Stimulated activated naive CD8-positive, alpha-beta T cell treated with anti-CD3 and anti-CD28 coated beads, Interleukin-15, amount 100 ng/mL, for 72 hours (primary cell): ENCODE results near the gene SRRD.

Experiments used
- ATAC-seq: fragments of 150-1000 bp; cut with Tn5 transposase; 2 replicates; pipeline ENCODE4 v1.10.0; 2021; ENCODE audit warnings: mild to moderate bottlenecking, moderate library complexity
- DNase-seq, 2 donors: peaks; one replicate each; pipeline ENCODE4 v3.0.0; 2021 to 2022
- H3K27ac Mint-ChIP-seq, 2 donors: one replicate each; pipeline ENCODE4 v1.8.0; 2022; ENCODE audit warnings: mild to moderate bottlenecking in 2 of 2, mixed read lengths in 2 of 2, moderate library complexity in 2 of 2
- H3K27me3 Mint-ChIP-seq: one replicate; pipeline ENCODE4 v1.8.0; 2022; ENCODE audit warnings: mixed read lengths
- H3K4me1 Mint-ChIP-seq: one replicate; pipeline ENCODE4 v1.8.0; 2022; ENCODE audit warnings: mild to moderate bottlenecking, mixed read lengths
- H3K4me3 Mint-ChIP-seq, 2 donors: one replicate each; pipeline ENCODE4 v1.8.0; 2022; ENCODE audit warnings: mild to moderate bottlenecking in 2 of 2, mixed read lengths in 2 of 2, moderate library complexity in 1 of 2
- H3K9me3 Mint-ChIP-seq, 2 donors: one replicate each; pipeline ENCODE4 v1.8.0; 2022; ENCODE audit warnings: mixed read lengths in 2 of 2

SRRD gene

DNA sequence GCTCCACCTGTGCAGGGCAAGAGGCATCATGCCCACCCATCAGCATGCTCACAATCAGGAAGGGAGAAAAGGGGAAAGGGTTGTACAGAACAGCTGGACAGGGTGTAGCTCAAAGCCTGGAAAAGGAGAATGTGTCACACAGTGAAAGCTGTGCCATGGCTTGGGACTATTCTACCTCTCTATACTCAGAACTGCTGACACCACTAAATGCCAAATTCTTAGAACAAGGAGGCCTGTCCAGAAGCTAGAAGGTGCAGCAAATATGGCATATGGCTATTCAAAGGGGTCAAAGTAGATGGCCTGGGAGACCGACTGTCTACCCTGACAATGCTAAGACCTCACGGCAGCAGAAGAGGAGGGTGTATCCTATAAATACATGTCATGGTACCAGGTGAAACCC lies 12.9 kb upstream of the SRRD start:
- H3K9me3 Mint-ChIP-seq: no peaks in the 10 kb centered on the region
- H3K27me3 Mint-ChIP-seq: no peaks in the 10 kb centered on the region
- H3K27ac Mint-ChIP-seq: no peak overlapping the region
- peaks cover 6% of the 10 kb centered on the region for H3K4me1 Mint-ChIP-seq
- ATAC-seq (no peak), DNase-seq (no peak)
- H3K4me3 Mint-ChIP-seq: no peak overlapping the region

DNA sequence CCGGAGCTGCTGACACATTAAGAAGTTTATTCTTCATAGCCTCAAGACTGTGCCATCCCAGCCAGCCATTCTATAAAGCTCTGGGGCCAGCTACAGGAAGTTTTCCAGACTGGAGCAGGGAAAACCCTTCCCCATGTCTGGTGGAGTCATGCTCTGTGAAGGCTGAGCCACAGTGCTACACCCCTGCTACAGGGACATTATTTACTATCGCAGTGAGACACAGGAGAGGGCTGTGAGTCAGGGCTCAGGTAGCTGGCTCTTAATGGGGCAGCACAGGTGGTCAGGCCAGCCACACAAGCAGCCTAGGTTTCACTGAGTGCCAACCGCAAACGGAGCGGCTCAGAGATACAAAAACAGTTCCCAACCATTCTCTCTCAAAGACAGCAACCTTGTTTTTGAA lies 12.2 kb upstream of the SRRD start:
- Mint-ChIP-seq H3K27me3 (no peaks in the 10 kb centered on the region), H3K9me3 (no peaks in the 10 kb centered on the region), H3K27ac (no peak overlapping the region), H3K4me1 (peaks cover 9% of the 10 kb centered on the region), H3K4me3 (no peak overlapping the region)
- DNase-seq (no peak), ATAC-seq (no peak)

DNA sequence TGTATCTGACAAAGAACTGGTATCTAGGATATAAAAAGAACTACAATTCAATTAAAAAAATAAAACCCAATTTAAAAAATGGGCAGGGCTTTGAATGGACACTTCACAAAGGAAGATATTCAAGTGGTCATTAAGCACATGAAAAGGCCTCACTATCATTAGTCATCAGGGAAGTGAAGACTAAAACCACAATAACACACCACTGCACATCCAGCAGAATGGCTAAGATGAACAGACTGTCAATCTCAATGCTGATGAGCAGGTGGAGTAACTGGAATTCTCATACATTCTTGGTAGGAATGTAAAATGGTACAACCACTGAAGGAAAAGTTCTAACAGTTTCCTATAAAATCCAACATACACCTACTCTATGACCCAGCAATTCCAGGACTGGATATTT lies 9.0 kb upstream of the SRRD start:
- no peak overlapping the region for H3K4me3 Mint-ChIP-seq
- no peak for DNase-seq
- no peak overlapping the region for H3K27ac Mint-ChIP-seq

DNA sequence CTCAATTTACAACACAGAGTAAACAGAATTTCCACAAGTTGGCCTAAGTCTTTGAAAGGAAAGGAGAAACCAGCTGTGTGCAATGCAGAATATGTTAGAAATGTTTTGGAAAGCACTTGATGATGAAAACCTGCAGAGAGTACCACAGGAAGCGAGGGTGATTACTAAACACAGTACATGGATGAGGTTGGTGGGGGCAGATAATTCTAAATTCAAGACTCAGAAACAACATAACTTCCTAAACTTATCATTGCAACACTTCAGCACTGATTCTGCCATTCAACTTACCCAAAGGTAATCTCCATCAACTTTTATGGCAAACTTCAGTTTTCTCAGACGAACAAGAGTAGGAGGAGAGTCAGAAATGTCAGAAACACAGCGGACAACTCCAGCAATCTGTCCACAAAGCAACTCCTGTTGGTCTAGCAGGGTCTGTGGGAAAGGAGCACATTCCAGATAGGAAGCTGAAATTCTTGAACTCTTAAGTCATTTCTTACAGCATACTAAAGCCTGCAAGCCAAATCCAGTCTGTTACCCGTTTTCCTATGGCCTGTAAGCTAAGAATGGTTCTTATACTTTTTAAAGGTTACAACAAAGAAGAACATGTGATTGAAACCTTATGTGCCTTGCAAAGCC lies 6.9 kb upstream of the SRRD start:
- peaks cover 60% of the 10 kb centered on the region for H3K4me1 Mint-ChIP-seq
- no peak for DNase-seq
- H3K4me3 Mint-ChIP-seq: no peak overlapping the region
- peak; percentile 78 for ATAC-seq
- H3K27me3 Mint-ChIP-seq: no peaks in the 10 kb centered on the region
- peak overlapping the region in 1 of 2 donors; percentile 5 for H3K27ac Mint-ChIP-seq
- H3K9me3 Mint-ChIP-seq: no peaks in the 10 kb centered on the region

More for the DNA sequence above, 9.0 kb upstream of the SRRD start:
- Mint-ChIP-seq H3K9me3 (no peaks in the 10 kb centered on the region), H3K27me3 (no peaks in the 10 kb centered on the region), H3K4me1 (peaks cover 38% of the 10 kb centered on the region)
- ATAC-seq: peak; percentile 43

DNA sequence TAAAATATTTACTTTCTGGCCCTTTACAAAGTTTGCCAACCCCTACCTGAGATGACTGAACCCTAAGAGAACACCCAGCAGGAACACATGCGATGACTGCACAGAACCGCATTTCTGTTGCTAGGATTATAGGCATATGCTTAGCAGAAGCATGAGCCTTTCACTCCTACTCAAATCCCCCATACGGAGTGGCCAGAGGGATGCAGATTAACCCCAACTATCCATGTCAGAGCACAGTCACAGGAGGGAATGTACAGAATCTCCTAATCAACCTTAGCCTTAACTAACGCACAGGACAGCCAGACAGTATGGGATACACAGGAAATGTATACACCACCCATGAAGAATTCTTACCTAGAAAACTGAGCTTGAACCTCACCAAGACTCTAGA lies 6.3 kb upstream of the SRRD start:
- no peak overlapping the region for H3K4me3 Mint-ChIP-seq
- H3K27ac Mint-ChIP-seq: no peak overlapping the region
- H3K27me3 Mint-ChIP-seq: no peaks in the 10 kb centered on the region
- DNase-seq: no peak
- H3K4me1 Mint-ChIP-seq: peaks cover 65% of the 10 kb centered on the region
- no peaks in the 10 kb centered on the region for H3K9me3 Mint-ChIP-seq
- no peak for ATAC-seq

DNA sequence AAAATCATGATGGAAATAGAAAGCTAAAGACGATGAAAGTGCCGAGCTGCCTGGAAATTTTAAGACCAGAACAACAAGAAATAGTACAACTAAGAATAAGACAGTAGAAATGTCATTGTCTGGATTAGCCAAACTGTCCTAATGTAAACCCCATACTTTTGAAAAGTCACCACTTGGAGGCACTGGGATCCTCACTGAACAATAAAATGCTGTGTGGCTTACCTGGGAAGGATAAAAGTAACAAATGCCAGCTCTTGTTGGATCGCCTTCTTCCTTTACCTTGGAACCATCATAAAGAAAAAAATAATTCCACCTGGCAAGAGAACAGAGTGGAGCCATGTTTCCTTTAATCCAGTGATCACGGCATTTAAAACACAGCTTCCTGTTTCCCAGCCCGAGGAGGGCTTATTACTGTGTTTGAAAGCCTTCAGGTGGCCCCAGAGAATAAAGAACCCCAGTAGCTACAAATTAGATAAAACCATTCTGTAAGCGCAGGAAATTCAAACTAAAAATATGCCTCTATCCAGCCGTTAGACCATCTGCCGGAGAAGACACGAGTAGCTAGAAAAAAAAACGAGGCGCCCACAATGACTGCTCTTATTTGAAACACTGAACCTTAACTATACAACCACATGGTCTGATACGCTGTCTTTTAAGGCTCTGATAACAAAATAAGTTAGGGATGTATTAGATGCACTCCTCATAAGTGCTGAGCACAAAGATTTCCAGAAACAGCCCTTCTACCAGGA lies 4.5 kb upstream of the SRRD start:
- Mint-ChIP-seq H3K27me3 (no peaks in the 10 kb centered on the region), H3K4me3 (peak overlapping the region; percentile 98 to 99), H3K4me1 (peaks cover 74% of the 10 kb centered on the region), H3K9me3 (no peaks in the 10 kb centered on the region), H3K27ac (peak overlapping the region; percentile 51 to 85)
- DNase-seq (no peak), ATAC-seq (no peak)

DNA sequence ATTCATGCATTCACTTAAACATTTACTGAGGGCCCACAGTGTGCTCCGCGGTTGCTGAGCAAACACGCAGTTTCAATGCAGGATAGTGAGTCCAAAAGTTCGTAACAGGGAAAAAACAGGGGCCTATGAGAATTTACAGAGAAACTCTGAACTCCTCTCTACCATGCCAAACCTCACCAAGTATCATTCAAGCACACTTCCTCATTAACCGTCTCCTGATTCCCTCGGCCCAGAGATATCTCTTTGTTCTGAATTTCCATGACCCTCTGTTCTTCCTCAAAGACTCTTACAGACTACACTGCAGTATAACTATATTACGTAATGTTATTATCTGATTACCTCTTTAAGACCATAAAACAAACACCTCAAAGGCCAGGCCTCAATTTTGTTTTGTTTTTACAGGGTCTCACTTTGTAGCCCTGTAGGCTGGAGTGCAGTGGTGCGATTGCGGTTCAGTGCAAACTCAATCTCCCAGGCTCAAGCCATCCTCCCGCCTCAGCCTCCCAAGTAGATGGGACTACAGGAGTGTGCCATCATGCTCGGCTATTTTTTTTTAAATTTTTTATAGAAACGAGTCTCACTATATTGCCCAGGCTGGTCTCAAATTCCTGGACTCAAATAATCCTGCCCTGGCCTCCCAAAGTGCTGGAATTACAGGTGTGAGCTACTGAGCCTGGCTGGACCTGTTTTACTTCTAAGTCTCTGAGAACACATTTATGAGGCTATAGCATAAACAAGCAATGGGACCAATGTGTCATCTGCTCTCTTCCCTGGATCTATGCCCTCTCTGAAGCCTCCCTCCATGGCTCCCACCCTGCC lies 3.7 kb upstream of the SRRD start:
- Mint-ChIP-seq H3K27ac (peak overlapping the region; percentile 51 to 85), H3K4me1 (peaks cover 76% of the 10 kb centered on the region), H3K9me3 (no peaks in the 10 kb centered on the region), H3K27me3 (no peaks in the 10 kb centered on the region), H3K4me3 (peak overlapping the region; percentile 98 to 99)
- DNase-seq: no peak
- no peak for ATAC-seq

DNA sequence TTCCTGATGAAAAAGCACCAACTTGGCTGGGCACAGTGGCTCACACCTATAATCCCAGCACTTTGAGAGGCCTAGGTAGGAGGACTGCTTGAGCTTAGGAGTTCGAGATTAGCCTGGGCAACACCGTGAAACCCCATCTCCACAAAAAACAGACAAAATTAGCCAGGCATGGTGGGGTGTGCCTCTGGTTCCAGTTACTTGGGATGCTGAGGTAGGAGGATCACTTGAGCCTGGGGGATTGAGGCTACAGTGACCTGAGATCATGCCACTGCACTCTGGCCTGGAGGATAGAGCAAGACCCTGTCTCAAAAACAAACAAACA lies 3.1 kb upstream of the SRRD start:
- ATAC-seq: no peak
- no peaks in the 10 kb centered on the region for H3K9me3 Mint-ChIP-seq
- H3K4me1 Mint-ChIP-seq: peaks cover 82% of the 10 kb centered on the region

DNA sequence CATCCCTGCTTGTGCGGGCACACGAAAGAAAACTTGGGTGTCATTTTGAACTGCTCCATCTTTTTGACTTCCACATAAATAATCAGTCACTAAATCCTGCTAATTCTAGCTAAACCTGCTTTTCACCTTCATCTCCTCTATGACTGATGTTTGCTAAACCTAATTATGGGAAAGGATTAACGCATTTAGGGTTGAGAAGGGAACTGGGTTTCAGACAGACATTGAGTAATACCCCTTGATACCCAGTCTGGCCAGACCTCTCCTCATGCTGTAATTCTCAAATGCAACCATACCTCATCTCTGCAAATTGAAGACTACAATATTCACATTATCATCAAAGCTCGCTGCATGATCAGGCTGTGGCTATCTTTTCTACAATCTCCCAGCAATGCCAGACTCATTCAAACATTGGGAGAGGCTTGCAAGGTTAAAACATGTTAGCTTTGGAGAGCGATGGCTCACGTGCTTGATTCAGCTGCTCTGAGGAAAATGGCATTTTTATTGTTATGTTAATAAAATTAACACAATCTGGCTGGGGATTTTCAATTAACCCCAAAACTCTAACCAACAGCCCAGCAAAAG lies 2.5 kb upstream of the SRRD start:
- H3K27me3 Mint-ChIP-seq: no peaks in the 10 kb centered on the region
- peaks cover 88% of the 10 kb centered on the region for H3K4me1 Mint-ChIP-seq
- H3K9me3 Mint-ChIP-seq: no peaks in the 10 kb centered on the region
- H3K4me3 Mint-ChIP-seq: peak overlapping the region; percentile 98 to 99
- ATAC-seq (no peak), DNase-seq (no peak)
- H3K27ac Mint-ChIP-seq: peak overlapping the region in 1 of 2 donors; percentile 47

More for the DNA sequence above, 3.1 kb upstream of the SRRD start:
- peak overlapping the region; percentile 14 to 47 for H3K27ac Mint-ChIP-seq
- H3K4me3 Mint-ChIP-seq: peak overlapping the region; percentile 98 to 99
- no peak for DNase-seq
- H3K27me3 Mint-ChIP-seq: no peaks in the 10 kb centered on the region

DNA sequence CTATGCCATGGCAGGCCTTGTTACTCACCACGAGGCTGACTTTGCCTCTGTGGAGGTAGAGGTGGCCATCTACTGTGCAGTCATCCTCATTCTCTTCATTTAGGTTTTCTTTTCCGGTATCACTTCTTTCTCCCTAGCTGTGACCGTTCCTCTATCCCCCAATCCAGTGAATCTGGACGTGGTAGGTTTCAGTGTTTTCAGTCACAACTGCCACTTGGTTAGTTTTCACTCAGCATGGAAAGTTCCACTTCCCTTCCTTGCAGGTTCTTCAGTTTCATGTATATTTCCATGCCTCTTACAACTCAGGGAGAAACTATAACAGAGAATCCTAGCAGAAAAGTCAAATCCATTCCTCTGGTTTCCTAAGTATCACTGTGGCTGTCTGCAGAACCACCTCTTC lies 2.0 kb upstream of the SRRD start:
- Mint-ChIP-seq H3K27ac (peak overlapping the region in 1 of 2 donors; percentile 87), H3K9me3 (no peaks in the 10 kb centered on the region), H3K27me3 (no peaks in the 10 kb centered on the region), H3K4me1 (peaks cover 87% of the 10 kb centered on the region), H3K4me3 (peak overlapping the region; percentile 98 to 99)
- no peak for DNase-seq
- no peak for ATAC-seq

DNA sequence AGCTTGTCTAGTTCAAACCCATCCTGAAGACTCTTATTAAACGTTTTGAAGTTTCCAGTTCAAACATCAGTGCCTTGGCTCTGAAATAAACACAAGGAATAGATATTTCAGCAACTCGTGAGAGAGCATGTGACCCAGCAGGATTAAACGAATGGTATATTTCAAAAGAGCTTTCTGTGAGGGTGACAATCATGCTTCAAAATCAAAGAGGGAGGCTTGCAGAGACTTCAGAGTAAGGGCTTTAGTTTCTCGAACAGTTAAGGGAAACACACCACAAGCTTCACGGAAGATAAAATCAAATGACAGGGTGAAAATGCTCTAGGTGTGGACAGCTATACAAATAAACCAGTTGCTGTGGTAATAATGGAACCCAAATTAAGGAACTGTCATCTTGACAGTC lies 1.5 kb upstream of the SRRD start:
- no peaks in the 10 kb centered on the region for H3K9me3 Mint-ChIP-seq
- H3K4me1 Mint-ChIP-seq: peaks cover 83% of the 10 kb centered on the region
- H3K27ac Mint-ChIP-seq: peak overlapping the region in 1 of 2 donors; percentile 98
- ATAC-seq (no peak), DNase-seq (no peak)
- H3K4me3 Mint-ChIP-seq: peak overlapping the region; percentile 98 to 99
- no peaks in the 10 kb centered on the region for H3K27me3 Mint-ChIP-seq

DNA sequence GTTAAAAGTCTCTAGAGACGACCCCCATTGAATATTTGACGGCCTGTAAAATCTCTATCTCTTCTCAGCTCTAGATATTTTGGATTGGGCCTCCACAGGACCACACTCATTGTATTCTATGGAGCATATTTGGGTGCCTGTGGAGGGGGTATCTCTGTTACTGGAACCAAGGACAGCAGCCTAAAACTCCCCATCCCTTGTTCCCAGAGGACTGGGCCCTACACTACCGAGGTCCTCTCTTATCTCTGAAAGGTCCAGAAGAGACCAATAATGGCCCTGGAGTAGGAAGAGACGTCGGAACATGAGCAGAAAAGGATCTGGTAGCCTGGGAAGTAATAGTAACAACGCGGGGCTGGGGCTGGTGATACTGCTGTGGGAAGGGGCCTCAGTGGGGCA lies 636 bp upstream of the SRRD start:
- Mint-ChIP-seq H3K4me3 (peak overlapping the region; percentile 98 to 99), H3K27ac (peak overlapping the region; percentile 97 to 98), H3K4me1 (peaks cover 79% of the 10 kb centered on the region), H3K27me3 (no peaks in the 10 kb centered on the region), H3K9me3 (no peaks in the 10 kb centered on the region)
- peak; percentile 1 for ATAC-seq
- DNase-seq: no peak

DNA sequence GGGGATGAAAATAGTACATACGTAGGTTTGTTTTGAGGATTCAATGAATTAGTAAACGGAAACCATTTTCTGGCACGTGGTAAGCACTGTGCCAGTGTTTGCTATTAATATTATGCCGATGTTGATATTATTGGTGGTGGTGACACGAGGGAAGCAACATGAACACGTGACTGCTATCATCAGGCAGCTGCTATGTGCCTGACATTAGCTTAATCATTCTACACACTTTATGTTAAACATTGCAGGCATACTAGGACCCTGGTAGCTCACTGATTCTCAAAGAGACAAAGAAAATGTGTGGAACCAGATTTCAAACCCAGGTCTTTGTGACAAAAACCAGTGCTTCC lies 656 bp downstream of the SRRD start:
- ATAC-seq: no peak

DNA sequence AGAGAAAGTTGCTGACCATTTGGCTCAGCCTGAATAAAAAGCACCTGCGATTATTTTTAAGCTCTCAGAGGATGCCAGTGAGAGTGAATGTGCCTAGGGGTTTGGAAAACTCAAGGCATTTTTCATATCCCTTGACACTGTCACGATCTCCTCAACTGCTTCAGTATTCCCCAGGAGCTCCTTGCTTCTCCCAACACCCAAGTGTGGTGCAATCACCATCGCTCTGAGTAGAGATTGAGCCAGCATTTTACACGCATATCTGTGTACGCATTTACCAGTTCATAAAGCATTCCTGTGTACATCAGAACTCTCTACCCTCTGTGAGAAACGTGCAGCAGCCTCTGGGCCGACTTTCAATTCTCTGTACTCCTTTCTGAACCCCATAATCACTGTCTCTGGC lies 1.3 kb downstream of the SRRD start:
- no peaks in the 10 kb centered on the region for H3K27me3 Mint-ChIP-seq
- peak overlapping the region; percentile 98 to 99 for H3K4me3 Mint-ChIP-seq
- H3K9me3 Mint-ChIP-seq: no peaks in the 10 kb centered on the region
- ATAC-seq (no peak), DNase-seq (no peak)
- peaks cover 67% of the 10 kb centered on the region for H3K4me1 Mint-ChIP-seq
- H3K27ac Mint-ChIP-seq: peak overlapping the region in 1 of 2 donors; percentile 82

More for the DNA sequence above, 656 bp downstream of the SRRD start:
- DNase-seq: no peak
- Mint-ChIP-seq H3K27me3 (no peaks in the 10 kb centered on the region), H3K4me3 (peak overlapping the region; percentile 98 to 99), H3K27ac (peak overlapping the region; percentile 97 to 98), H3K4me1 (peaks cover 73% of the 10 kb centered on the region), H3K9me3 (no peaks in the 10 kb centered on the region)

DNA sequence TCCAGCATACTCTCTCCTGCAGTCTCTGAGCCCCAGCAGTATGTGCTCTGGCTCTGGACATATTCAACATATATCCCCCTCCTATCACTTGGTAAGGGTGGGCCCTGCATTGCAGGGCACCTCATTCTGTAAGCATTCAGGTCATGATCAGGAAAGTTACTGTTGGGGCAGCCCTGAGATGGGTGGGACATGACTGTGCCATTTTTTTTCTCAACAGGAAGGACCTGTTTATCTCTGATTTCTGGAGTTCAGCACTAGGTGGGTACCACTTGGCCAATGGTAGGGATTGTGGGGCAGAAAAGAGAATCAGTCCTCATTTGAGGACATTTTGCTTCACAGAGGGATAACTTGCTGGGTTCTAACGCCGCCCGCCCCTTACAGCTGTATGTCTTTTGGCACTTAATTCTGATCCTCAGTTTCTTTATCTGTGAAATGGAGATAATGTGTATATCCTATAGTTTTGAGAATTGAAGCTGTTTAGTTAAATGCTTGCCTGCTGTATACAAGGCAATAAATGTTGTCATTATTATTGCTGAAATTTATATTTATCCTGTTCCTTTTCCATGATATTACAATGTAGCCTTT lies 2.2 kb downstream of the SRRD start:
- no peaks in the 10 kb centered on the region for H3K27me3 Mint-ChIP-seq
- no peak for DNase-seq
- peaks cover 58% of the 10 kb centered on the region for H3K4me1 Mint-ChIP-seq
- H3K4me3 Mint-ChIP-seq: peak overlapping the region; percentile 98 to 99
- H3K27ac Mint-ChIP-seq: peak overlapping the region; percentile 9 to 91
- no peak for ATAC-seq
- no peaks in the 10 kb centered on the region for H3K9me3 Mint-ChIP-seq
